Keratinocyte (primary cell): Measurements from ENCODE around the gene F10. TPM values are rescaled to one million over a fixed set of nuclear protein-coding genes. Genes with fewer than 3 reads are reported as not detected.

ENCODE experiments used
- DNase-seq: peaks from one replicate; pipeline ENCODE4 v3.0.0-alpha.2; 2011; ENCODE audit warnings: low read depth, missing footprints, low spot score
- FAIRE-seq: peaks from 2 replicates; lab custom pipeline; 2011; peaks lifted over from hg19 to GRCh38; lab: Jason Lieb, UNC
- H2AFZ ChIP-seq: 2 replicates; pipeline ENCODE4 v1.6.0; 2012; ENCODE audit warnings: low read length, control low read depth, inconsistent platforms; ENCODE audit not compliant: control insufficient read depth
- H3K27ac ChIP-seq: 2 replicates; pipeline ENCODE4 v1.5.1; 2011; ENCODE audit warnings: low read length; ENCODE audit not compliant: control insufficient read depth, insufficient read depth
- H3K27me3 ChIP-seq: 3 replicates; pipeline ENCODE4 v1.6.0; 2011; ENCODE audit warnings: low read length; ENCODE audit not compliant: control insufficient read depth, insufficient read depth; ENCODE audit errors: extremely low read depth
- H3K36me3 ChIP-seq, 2 experiments: 2 replicates in 1 of 2; 3 replicates in 1 of 2; pipeline ENCODE4 v1.5.1; 2011; ENCODE audit warnings: low read length in 2 of 2, mild to moderate bottlenecking in 1 of 2; ENCODE audit not compliant: control insufficient read depth in 2 of 2, insufficient read depth in 2 of 2; ENCODE audit errors: extremely low read depth in 1 of 2
- H3K4me1 ChIP-seq: 3 replicates; pipeline ENCODE4 v1.5.1; 2011; ENCODE audit warnings: low read length; ENCODE audit not compliant: control insufficient read depth, insufficient read depth; ENCODE audit errors: extremely low read depth
- H3K4me2 ChIP-seq: 3 replicates; pipeline ENCODE4 v1.6.0; 2011; ENCODE audit warnings: low read depth, low read length; ENCODE audit not compliant: control insufficient read depth, insufficient read depth; ENCODE audit errors: extremely low read depth
- H3K4me3 ChIP-seq, 3 experiments: fragments of 200-600 bp in 1 of 3; sonication (generic) in 1 of 3; 2 replicates in 2 of 3; 3 replicates in 1 of 3; pipeline ENCODE4 v1.5.1; 2011 to 2016; ENCODE audit warnings: low read length in 3 of 3, mild to moderate bottlenecking in 3 of 3, control low read depth in 2 of 3, inconsistent platforms in 1 of 3, low read depth in 1 of 3, mixed read lengths in 1 of 3, mixed run types in 1 of 3, moderate library complexity in 1 of 3; ENCODE audit not compliant: control insufficient read depth in 2 of 3, insufficient read depth in 2 of 3; ENCODE audit errors: extremely low read depth in 1 of 3
- H3K79me2 ChIP-seq: 2 replicates; pipeline ENCODE4 v1.6.0; 2012; ENCODE audit warnings: low read length; ENCODE audit not compliant: control insufficient read depth, insufficient read depth
- H3K9ac ChIP-seq: 3 replicates; pipeline ENCODE4 v1.6.0; 2011; ENCODE audit warnings: low read length; ENCODE audit not compliant: control insufficient read depth, insufficient read depth; ENCODE audit errors: extremely low read depth
- H3K9me1 ChIP-seq: 3 replicates; pipeline ENCODE4 v1.6.0; 2011; ENCODE audit warnings: low read length; ENCODE audit not compliant: control insufficient read depth, insufficient read depth; ENCODE audit errors: extremely low read depth
- H3K9me3 ChIP-seq: 2 replicates; pipeline ENCODE4 v1.5.1; 2012; ENCODE audit warnings: low read depth, low read length; ENCODE audit not compliant: control insufficient read depth
- H4K20me1 ChIP-seq: 3 replicates; pipeline ENCODE4 v1.6.0; 2011; ENCODE audit warnings: low read length; ENCODE audit not compliant: control insufficient read depth, insufficient read depth; ENCODE audit errors: extremely low read depth
- EZH2 ChIP-seq: IDR thresholded peaks from one replicate; pipeline ENCODE4 v1.6.1; 2012; ENCODE audit warnings: inconsistent platforms, mild to moderate bottlenecking, low read length, moderate library complexity
- dilution Hi-C: fragments of 300-500 bp; cut with MboI; formaldehyde crosslinking; loops from one replicate; pipeline ENCODE4 v1.7.0; 2020; ENCODE audit warnings: low sequenced_read_pairs; ENCODE audit not compliant: extremely low pct_ligation_motif_present
- polyA plus RNA-seq, 5 experiments: library from polyadenylated mRNA; depleted of rRNA in 3 of 5; stranded (reverse) in 3 of 5; stranded (forward) in 1 of 5; unstranded in 1 of 5; fragments of >200 nt; gene quantifications; 1 replicate in 1 of 5; 2 replicates in 3 of 5; 3 replicates in 1 of 5; pipeline versions ENCODE4 v1.2.1 to v1.2.3, GENCODE V29; 2011 to 2012; ENCODE audit warnings: missing spikeins in 2 of 5, low read depth in 1 of 5, low replicate concordance in 1 of 5
- TF ChIP-seq, protein P1 (sequence below), 3 experiments: IDR thresholded peaks in 1 of 3; conservative IDR thresholded peaks in 1 of 3; optimal IDR thresholded peaks in 1 of 3; 2 replicates in 2 of 3; 3 replicates in 1 of 3; pipeline versions ENCODE3 to v1.5.1; 2011; ENCODE audit warnings: low read length in 3 of 3, mild to moderate bottlenecking in 3 of 3, moderate library complexity in 2 of 3, control low read depth in 1 of 3, inconsistent platforms in 1 of 3; ENCODE audit not compliant: insufficient read depth in 2 of 3; ENCODE audit errors: extremely low read depth in 1 of 3

Gene F10
- polyA plus RNA-seq, 1 donor (not counting 4 experiments of a cell fraction or from before 2014, with no cell fraction given) = not detected

DNA sequence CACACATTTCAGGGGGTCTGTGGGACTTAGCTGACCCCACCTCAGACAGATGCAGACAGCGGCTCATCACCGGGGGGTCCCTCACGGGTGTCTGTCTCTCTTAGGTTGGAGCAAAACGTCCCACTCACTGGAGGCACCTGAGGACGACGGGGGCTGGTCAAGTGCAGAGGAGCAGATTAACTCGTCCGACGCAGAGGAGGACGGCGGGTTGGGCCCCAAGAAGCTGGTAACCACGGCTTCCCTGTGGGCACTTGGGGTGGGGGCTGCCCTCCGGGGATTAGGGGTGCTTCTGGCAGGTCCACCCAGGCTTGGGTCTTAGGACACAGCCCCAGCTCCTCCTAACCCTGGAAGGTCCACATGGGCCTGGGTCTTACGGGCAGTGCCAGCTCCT, 28.2 kb upstream of the F10 start:
- Histone ChIP-seq H3K9me3 (no peaks in the 10 kb centered on the region), H2AFZ (no peak overlapping the region), H3K4me2 (no peak overlapping the region), H3K36me3 (no peaks in the 10 kb centered on the region), H3K27ac (no peak overlapping the region), H3K4me3 (no peak overlapping the region), H3K9me1 (no peaks in the 10 kb centered on the region), H3K27me3 (no peaks in the 10 kb centered on the region), H4K20me1 (no peaks in the 10 kb centered on the region), H3K4me1 (no peaks in the 10 kb centered on the region), H3K9ac (no peak overlapping the region), H3K79me2 (no peaks in the 10 kb centered on the region)
- dilution Hi-C loops = no loop called here
- TF ChIP-seq EZH2 = no peak
- TF ChIP-seq, protein P1, sequence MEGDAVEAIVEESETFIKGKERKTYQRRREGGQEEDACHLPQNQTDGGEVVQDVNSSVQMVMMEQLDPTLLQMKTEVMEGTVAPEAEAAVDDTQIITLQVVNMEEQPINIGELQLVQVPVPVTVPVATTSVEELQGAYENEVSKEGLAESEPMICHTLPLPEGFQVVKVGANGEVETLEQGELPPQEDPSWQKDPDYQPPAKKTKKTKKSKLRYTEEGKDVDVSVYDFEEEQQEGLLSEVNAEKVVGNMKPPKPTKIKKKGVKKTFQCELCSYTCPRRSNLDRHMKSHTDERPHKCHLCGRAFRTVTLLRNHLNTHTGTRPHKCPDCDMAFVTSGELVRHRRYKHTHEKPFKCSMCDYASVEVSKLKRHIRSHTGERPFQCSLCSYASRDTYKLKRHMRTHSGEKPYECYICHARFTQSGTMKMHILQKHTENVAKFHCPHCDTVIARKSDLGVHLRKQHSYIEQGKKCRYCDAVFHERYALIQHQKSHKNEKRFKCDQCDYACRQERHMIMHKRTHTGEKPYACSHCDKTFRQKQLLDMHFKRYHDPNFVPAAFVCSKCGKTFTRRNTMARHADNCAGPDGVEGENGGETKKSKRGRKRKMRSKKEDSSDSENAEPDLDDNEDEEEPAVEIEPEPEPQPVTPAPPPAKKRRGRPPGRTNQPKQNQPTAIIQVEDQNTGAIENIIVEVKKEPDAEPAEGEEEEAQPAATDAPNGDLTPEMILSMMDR (optimal IDR thresholded peaks at IDR 0.05 in 1 of 3, IDR thresholded peaks at IDR 0.05 in 1 of 3, conservative IDR thresholded peaks at IDR 0.05 in 1 of 3; ENCODE audit: extremely low read depth in 1 of 3, insufficient read depth in 2 of 3, low read length in 3 of 3) = no peak
- DNase-seq = no peak
- FAIRE-seq = no peak

DNA sequence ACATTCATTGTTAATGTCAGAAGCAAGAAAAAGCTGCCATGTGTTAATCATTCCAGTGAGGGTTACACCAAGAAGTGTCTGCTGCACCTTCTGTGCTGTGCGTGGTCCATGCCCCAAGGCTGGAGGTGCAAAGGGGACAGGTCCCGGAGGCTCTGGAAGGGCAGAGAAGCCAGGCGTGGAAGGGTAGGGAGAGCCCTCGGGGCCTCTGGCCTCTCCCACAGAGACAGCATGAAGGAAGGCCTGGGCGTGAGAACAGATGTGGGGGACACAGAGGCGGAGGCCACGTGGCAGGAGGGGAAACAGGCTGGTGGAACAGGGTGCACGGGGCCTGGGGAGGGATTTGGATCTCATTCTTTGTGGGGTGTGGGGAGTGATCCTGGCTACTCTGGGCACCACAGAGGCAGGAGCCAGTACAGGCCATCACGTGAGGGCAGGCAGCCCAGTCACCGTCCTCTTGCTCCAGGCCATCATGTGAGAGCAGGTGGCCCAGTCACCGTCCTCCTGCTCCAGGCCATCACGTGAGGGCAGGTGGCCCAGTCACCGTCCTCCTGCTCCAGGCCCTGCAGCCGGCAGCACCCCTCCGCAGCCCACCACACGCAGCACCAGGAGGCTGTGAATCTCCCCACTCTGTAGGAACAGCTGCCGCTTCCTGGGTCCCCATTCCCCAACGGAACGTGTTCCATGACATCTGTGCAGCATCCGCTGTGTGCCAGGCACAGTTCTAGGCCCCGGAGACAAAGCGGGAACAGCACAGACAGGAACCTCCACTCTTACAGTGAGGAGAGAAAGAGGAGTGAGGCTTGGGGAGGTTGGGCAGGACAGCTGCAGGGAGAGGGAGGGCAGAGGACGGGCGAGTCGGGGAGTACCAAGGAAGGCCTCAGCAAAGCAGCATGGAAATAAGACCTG, 27.2 kb upstream of the F10 start:
- FAIRE-seq = no peak
- dilution Hi-C loops = no loop called here
- no peaks in the 10 kb centered on the region for H3K27me3 ChIP-seq

More for the DNA sequence above, 27.2 kb upstream of the F10 start:
- no peaks in the 10 kb centered on the region for H3K9me1 ChIP-seq
- H3K4me3 ChIP-seq = no peak overlapping the region
- H2AFZ ChIP-seq = no peak overlapping the region
- H3K27ac ChIP-seq = no peak overlapping the region
- DNase-seq = no peak
- H3K36me3 ChIP-seq = no peaks in the 10 kb centered on the region
- no peaks in the 10 kb centered on the region for H3K79me2 ChIP-seq
- no peaks in the 10 kb centered on the region for H4K20me1 ChIP-seq
- TF ChIP-seq, protein P1 (optimal IDR thresholded peaks at IDR 0.05 in 1 of 3, IDR thresholded peaks at IDR 0.05 in 1 of 3, conservative IDR thresholded peaks at IDR 0.05 in 1 of 3; ENCODE audit: extremely low read depth in 1 of 3, insufficient read depth in 2 of 3, low read length in 3 of 3) = no peak
- TF ChIP-seq EZH2 = no peak
- H3K4me1 ChIP-seq = no peaks in the 10 kb centered on the region
- H3K4me2 ChIP-seq = no peak overlapping the region
- H3K9ac ChIP-seq = no peak overlapping the region
- no peaks in the 10 kb centered on the region for H3K9me3 ChIP-seq
